22Rv1 (cell line): Measurements from ENCODE around the gene KRT75.

Source experiments
- H3K27ac ChIP-seq: fragments of 450-650 bp; 2 replicates; pipeline ENCODE4 v1.5.1; 2017
- CTCF ChIP-seq: fragments of 450-650 bp; IDR thresholded peaks from 2 replicates; pipeline ENCODE4 v1.5.1; 2017; ENCODE audit warnings: mild to moderate bottlenecking
- ZFX ChIP-seq: fragments of 450-650 bp; IDR thresholded peaks from 2 replicates; pipeline ENCODE4 v1.6.1; 2017; ENCODE audit warnings: antibody characterized with exemption, borderline replicate concordance

KRT75 gene

GRCh38 chr12:52444647-52445595 is 10.8 kb upstream of the KRT75 start:
- no peak overlapping the region for H3K27ac ChIP-seq
- TF ChIP-seq ZFX, result no peak
- no peak for TF ChIP-seq CTCF

- TF ChIP-seq CTCF (no peak), ZFX (no peak)
- H3K27ac ChIP-seq, result no peak overlapping the region
Observed at GRCh38 chr12:52443966-52444365, 9.8 kb upstream of the KRT75 start.

GRCh38 chr12:52442600-52443061 is 8.5 kb upstream of the KRT75 start:
- H3K27ac ChIP-seq, result no peak overlapping the region
- TF ChIP-seq ZFX (no peak), CTCF (no peak)

GRCh38 chr12:52441320-52441911 is 7.2 kb upstream of the KRT75 start:
- TF ChIP-seq CTCF (no peak), ZFX (no peak)

GRCh38 chr12:52440821-52441319 is 6.7 kb upstream of the KRT75 start:
- no peak overlapping the region for H3K27ac ChIP-seq
- TF ChIP-seq CTCF (no peak), ZFX (no peak)

More at GRCh38 chr12:52441320-52441911, 7.2 kb upstream of the KRT75 start:
- no peak overlapping the region for H3K27ac ChIP-seq

GRCh38 chr12:52439845-52440244 is 5.7 kb upstream of the KRT75 start:
- TF ChIP-seq CTCF (no peak), ZFX (no peak)

More at GRCh38 chr12:52439845-52440244, 5.7 kb upstream of the KRT75 start:
- H3K27ac ChIP-seq, result no peak overlapping the region
